Posterior vena cava (tissue), 2 donors: Measurements from ENCODE around the gene DOCK9. TPM values are rescaled to one million over a fixed set of nuclear protein-coding genes. Genes with fewer than 3 reads are reported as not detected.

Experiments used
- DNase-seq: peaks from one replicate; pipeline ENCODE4 v3.0.0-alpha.2; 2020; ENCODE audit warnings: low spot score
- intact Hi-C, 2 donors: fragments of 100-400 bp; cut with DNase I; formaldehyde crosslinking; loops; one replicate each; pipeline versions ENCODE4 v1.14.1 to v1.14.2; 2022 to 2023
- total RNA-seq, 2 donors: library from RNA; stranded (reverse); fragmentation: NEBNext Ultra II Directional; extraction: Animal tissue kit (Norgen Biotek cat#: 25700); gene quantifications; one replicate each; pipeline ENCODE4 v1.2.1, GENCODE V29; 2021
- donor health status: DM: yes; HTN: yes; CAD: no.
- donor health status: DM: yes; HTN: yes; CAD: no.

Gene DOCK9
- total RNA-seq, 2 donors from 2014 or later, result 85.3 to 91.7 TPM

DNA sequence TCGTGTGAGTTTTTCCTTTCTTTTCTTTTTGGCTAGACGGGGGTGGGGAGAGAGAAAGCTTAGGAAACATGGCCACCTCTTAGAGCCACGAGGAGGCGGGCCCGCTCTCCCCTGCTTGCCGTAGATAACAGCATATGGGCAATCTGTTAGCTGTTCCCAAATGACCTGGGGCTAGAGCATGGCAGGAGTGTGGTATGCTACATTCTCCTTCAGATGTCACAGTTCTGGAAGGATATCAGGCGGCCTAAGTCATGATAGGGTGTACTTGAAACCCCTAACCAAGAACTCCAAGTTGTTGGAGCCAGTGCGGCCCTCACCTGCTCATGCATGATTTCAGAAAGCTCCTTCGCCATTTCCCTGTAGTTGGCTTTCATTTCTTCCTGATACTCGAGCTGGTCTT, 181.1 kb downstream of the DOCK9 start:
- intact Hi-C loops, result no loop called here
- DNase-seq, result peak; percentile 48

DNA sequence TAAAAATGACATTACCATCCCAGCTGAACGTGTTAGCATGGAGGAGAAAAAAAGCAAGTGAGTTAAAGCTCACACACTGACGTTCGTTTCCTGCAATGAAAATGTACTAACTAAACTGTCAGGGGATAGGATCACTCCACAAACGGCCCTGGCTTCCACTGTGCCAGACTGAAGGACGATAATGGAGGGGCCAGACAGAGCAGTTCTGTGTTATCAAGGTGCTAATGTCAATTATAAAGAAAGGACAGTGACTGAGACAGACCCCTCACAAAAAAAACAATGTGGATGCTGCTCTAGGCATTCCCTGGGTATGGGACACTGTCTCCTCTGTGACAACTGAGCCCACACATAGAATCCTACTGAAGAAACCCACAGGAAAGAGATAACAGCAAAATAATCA, 181.7 kb downstream of the DOCK9 start:
- DNase-seq, result no peak
- intact Hi-C loops, result no loop called here

DNA sequence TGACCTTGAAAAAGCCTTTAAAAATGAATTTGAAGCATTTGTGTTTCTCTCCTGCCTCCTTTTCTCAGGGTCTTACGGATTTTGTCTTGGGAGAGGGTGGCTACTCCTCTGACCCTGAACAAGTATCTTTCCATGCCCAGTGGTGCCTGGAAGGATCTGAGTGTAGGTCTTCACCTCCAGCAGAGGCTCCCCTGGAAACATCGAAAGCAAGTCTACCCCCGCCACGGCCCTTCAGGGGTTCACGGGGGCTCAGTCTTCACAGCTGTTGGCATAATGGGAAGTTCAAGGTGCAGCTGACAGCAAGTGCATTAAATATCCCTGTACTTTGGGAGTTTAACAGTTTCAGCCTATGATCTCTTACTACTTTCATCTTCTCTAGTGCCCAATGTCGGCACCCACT, 182.6 kb downstream of the DOCK9 start:
- DNase-seq, result no peak

DNA sequence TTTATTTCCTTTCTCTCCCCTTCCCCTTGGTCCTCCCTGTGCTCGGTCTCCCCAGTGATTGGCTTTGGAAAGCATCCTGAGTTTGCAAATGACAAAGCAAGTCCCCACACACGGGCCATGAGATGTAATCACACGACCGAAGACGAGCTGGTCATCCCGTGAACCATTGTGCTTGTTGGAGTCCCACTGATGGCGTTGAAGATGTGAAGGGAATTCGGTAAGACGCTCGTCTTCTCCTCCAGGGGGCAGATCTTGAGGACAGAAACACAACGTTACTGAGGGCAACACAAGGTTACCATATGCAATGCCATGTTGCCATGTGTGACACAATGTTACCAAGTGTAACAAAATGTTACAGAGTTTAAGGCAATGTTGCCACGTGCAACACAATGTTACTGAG, 183.4 kb downstream of the DOCK9 start:
- intact Hi-C loops, result no loop called here
- peak; percentile 36 for DNase-seq

More for the DNA sequence above, 182.6 kb downstream of the DOCK9 start:
- intact Hi-C loops, result no loop called here

DNA sequence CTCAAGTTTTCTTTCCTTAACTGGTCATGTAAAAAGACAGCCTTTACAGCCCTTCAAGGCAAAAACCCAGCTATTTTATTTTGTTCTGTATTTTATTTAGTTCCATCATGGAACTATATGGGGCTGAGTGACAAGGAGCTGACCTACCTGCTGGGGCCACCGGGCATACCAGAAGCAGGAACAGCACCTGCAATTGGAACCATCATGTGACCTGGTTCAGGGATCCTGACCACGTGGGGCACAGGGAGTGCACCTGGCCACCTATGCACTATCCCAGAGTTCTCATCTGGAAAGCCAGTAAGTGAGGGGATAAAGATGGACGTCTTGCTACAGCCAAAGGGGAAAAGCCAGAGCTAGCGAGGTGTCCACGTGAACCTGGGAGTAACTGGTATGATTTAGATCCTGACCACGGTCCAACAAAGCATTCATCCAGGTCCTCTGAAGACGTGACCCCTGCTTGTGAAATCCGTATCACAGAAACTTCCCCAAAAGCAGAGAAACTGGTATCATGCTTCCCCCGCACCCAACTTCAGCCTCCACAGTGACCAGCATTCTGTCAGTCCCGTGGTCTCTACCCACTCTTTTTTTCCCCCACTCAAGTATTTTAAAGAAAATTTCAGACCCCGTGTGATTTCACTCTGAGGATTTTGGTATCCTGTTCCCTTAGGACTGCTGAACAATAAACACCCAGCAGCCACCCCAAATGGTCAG, 184.9 kb downstream of the DOCK9 start:
- intact Hi-C loops, result no loop called here
- no peak for DNase-seq

DNA sequence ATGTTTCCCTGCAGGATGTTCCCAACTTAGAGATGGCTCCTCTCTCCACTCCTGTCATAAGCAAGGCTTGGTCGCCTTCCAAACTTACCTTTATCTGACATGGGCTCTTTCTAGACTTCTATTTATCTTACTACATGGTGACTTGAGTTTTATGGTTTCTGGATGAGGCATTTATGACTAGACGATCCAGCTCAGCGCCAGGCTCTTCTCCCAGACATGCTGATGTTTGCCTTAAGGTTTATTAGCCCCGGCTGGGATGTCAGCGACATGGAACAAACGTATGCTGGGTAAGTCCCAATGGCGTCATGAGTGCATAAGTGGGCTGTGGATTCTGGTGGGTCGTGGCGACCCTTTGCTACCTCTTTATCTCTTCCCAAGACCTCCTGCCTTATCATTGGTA, 185.5 kb downstream of the DOCK9 start:
- intact Hi-C loops, result no loop called here
- no peak for DNase-seq

DNA sequence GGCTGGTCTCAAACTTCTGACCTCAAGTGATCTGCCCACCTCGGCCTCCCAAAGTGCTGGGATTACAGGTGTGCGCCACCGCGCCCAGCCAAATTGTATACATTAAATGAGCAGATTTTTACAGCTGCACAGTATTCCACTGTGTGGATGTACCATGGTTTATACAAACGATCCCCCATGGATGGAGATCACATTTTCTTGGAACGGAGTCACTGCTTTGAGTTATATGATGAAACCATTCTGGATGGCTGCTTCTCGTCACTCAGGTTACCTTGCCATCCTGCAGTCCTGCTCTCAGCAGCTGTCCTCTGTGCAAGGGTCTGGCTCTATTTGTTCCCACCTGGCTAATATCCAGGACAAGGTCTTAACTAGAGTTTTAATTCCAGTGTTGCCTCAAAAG, 186.3 kb downstream of the DOCK9 start:
- intact Hi-C loops, result no loop called here
- no peak for DNase-seq

DNA sequence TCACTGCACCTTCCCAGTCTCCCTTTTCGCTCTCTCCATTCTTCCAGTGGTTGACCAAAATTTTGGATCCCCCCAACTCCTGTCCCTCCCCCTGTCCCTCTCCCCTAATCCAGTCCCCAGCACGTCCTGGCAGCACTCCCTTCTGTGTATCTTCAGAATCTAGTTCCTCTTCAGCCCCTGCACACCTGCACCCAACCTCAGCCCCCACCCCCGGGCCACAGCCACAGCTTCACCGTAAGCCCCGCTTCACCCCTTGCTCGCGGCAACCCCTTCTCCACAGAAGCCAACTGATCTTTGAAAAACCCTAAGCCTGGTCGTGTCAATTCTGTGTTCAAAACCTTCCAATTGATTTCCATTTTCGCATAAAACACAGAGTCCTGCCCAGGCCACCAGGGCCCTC, 189.9 kb downstream of the DOCK9 start:
- DNase-seq, result no peak
- intact Hi-C loops, result no loop called here

DNA sequence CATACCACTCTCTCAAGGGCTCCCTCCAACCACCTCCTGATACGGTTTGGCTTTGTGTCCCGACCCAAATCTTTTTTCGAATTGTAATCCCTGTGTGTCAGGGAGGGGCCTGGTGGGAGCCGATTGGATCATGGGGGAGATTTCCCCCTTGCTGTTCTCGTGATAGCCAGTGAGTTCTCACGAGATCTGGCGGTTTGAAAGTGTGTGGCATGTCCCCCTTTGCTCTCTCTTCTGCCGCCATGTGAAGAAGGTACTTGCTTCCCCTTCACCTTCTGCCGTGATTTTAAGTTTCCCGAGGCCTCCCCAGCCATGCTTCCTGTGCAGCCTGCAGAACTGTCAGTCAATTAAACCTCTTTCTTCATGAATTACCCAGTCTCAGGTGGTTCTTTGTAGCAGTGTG, 190.7 kb downstream of the DOCK9 start:
- DNase-seq, result no peak
- intact Hi-C loops, result no loop called here

DNA sequence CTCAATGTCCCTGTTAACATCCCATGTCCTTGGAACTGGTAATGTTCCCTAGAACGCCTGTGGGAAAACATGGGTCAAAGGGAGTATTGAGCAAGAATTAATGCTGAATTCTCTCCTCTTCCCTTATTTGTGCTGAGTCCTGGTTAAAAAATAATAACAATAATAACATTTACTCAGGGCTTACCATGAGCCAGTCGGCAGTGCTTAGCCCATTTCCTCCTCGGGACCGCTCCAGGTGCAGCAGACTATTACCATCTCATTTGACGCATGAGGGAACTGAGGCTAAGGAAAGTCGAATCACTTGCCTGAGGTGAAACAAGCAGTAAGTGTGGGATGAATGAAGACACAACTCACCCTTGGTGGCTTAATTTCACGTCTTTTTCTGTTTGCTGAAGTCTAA, 191.8 kb downstream of the DOCK9 start:
- DNase-seq, result no peak
- intact Hi-C loops, result no loop called here

DNA sequence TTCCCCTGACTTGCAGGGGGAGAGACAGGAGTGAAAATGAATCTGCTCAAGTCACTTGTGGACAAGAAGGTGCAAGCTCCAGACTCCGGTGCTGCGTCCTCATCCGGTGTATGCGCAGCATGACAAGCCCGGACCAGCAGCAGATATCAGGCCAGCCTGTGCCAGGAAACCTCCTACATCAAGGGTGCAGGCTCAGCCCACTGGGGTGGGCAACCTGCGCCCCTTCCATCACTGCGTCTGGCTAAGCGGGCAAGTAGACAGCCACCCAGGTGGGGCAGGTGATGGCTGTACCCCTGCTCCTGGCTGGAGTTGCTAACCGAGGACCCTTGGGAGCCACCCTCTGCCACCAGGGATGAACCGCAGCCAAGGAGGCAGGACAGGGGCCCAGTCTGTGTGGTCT, 192.5 kb downstream of the DOCK9 start:
- peak; percentile 51 for DNase-seq
- intact Hi-C loops, result no loop called here

DNA sequence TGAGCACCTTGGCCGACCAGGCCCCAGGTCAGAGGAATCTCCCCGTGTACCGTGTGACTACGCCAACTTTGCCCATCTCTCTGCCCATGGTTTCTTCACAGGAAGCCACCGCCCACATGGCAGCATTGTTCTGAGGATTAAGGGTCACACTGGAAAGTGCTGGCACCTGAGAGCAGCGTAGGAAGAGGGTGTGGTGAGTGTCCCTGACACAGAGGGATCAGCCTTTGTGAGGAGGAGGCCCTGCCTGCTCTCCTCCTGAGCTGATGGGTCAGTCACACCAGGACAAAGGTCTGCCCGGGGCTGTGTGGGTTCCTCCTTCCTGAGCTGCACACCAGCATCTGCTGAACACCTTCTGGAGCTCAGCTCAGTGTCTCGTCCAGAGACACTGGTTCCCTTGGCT, 193.2 kb downstream of the DOCK9 start:
- intact Hi-C loops, result no loop called here
- no peak for DNase-seq

DNA sequence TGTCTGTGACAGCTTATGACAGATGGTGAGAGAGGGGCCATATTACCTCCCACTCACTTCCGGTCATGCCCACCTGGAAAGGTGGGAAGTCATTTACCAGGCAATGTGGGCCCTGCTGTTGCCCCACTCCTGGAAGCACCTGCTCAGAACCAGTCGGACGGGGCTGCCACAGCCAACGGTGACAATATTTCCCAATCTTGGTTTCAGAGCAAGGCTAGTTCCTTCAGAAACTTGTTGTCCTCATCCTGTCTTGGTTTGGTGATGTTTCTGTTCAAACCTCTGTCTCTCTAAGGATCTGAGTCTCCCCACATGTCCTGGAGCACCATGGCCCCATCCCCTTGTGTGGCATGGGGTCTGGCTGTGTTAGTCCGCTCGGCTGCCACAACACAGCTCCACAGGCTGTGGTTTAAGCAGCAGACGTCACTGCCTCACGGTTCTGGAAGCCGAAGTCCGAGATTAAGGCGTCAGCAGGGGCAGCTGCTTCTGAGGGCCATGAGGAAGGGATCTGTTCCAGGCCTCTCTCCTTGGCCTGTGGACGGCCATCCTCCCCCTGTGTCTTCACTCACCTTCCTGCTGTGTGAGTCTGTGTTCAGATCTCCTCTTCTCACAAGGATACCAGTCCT, 193.9 kb downstream of the DOCK9 start:
- no peak for DNase-seq
- intact Hi-C loops, result no loop called here

DNA sequence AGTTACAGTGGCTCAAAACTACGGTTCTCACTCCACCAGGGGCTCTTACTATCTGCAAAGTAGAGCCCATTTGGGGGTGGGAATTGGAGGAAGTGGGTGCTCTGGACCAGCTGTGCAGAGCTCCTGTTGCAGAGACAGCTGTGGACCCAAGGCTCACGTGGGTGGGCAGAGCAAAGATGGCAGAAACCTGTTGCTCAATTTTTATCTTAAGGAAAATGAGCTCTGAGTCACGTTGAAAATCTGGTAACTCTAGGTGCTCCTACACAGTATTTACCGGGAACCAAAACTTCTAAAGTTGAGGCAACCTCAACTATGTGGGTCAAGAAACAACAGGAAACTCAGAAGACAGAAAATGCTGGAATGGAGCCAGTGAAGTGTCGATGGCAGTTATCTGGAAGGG, 195.2 kb downstream of the DOCK9 start:
- DNase-seq, result no peak
- intact Hi-C loops, result no loop called here

DNA sequence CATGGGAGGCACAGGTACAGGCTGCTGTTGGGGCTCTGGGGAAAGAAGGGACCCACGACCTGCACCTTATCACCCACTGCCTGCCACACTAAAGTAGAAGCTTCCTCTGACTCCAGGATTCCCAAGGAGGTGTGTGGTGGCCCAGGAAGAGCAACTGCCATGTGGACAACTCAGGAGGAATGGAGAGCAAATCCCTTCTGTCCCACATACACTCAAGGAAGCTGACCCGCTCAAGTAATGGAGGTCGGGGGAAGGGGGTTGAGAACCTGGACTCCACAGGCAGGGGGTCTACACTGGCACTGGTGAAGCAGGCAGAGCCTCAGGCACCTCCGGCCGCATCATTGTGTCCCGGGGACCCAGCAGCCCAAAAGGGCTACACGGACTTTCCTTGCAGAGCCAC, 196.0 kb downstream of the DOCK9 start:
- DNase-seq, result no peak
- intact Hi-C loops, result no loop called here

DNA sequence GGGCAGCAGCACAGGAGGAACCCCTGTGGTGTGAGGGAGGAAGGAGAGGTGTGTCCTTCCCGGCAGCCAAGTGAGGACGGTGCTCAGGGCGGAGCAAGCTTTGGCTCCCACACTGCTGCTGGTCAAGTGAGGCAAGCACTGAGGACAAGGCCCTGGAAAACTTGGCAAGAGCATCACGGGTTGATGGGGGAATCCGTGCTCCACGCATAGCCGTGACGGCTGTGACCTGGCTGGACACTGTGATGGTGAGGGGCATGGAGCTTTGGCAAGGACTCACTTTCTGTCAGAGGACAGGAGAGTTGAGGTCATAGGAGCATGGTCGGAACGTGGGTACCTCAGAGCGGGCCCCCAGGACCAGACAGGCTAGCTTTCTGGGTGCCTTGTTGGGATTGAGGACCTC, 196.4 kb downstream of the DOCK9 start:
- intact Hi-C loops, result no loop called here
- no peak for DNase-seq

DNA sequence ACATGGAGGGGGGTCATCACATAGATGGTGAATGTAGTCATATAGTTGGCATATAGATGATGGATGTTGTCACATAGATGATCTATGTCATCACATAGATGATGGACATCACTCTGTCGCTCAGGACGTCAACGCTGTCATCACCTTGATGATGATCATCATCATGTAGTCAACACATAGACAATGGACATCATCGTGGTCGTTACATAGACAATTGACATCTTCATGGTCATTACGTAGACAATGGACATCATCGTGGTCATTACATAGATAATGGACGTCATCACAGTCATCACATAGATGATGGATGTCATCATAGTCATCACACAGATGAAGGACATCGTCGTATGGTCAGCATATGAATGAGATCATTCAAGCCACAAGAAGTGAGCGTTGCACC, 196.8 kb downstream of the DOCK9 start:
- intact Hi-C loops, result no loop called here
- DNase-seq, result no peak

DNA sequence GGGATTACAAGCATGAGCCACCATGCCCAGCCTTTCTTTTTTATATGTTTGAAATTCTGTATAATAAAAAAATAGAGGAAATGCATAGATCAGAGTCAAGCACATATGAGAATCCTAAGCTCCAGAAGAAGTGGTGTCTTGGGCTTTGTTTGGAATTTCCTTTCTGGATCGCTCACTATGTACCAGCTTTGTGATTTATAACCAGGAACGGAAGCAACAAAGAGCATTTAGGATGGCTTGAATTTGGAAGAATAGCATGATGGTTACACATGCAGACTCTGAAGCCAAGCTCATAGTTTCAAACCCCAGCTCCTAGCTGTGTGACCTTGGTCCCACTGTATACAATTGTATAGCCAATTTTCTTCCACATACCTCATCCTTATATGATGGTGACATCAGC, 197.4 kb downstream of the DOCK9 start:
- intact Hi-C loops, result no loop called here
- no peak for DNase-seq

DNA sequence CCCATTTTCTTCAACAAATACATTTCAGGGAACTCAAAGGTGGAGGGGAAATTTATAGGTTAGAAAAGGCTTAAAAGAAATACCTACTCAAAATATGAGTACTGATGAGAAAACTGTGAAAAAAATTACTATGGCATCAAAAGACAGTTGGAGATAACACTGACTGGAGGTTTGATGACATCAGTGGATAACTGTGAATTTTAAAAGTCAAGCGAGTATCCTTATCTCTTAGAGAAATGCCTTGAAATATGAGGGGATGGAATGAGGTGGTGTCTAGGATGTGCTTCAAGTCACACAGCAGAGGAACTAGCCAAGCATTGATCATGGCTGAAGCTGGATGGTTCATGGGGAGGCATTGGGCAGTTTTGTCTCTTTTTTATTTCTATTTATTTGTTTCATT, 198.2 kb downstream of the DOCK9 start:
- intact Hi-C loops, result no loop called here
- no peak for DNase-seq

DNA sequence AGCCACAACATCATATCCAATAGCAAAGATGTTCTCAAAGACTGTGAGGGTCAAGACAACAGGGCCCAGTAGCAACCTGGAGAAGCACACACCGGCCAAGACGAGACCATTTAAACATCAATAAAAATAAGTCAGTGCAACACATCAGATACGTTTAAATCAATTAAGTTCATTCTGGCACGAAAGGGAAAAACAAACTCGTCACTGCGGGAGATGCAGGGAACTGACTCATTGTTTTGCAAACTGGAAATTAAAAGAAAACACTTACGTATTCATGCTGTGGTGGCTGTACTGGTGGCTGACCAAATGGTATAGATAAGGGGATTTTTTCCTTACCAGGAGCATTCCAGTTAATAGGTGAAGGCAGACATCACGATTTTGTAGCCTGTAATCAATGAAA, 199.1 kb downstream of the DOCK9 start:
- intact Hi-C loops, result no loop called here

DNA sequence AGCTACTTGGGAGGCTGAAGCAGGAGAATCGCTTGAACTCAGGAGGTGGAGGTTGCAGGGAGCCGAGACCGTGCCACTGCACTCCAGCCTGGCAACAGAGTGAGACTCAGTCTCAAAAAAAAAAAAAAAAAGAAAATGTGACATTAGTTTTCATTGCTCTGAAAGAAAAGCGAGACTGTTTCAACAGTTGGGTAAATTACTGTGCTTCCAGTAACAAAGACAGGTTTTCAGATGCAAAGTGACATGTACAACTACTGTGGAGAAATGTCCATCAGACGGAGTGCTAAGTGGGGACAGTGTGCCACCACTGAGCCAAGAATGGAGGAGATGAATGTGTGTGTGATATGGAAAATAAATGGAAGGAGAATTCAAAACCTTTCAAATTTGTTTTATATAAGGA, 201.2 kb downstream of the DOCK9 start:
- DNase-seq, result no peak
- intact Hi-C loops, result no loop called here

More for the DNA sequence above, 199.1 kb downstream of the DOCK9 start:
- DNase-seq, result no peak
